H1 (cell line): ENCODE measurements around the gene PITPNM1. TPM values are rescaled to one million over a fixed set of nuclear protein-coding genes. Genes with fewer than 3 reads are reported as not detected.

Experiments
- CTCF ChIA-PET: fragments of 300-600 bp; sonication (Branson Sonifier 250); formaldehyde crosslinking; loops from one replicate; lab custom pipeline; 2021; ENCODE audit not compliant: partially characterized antibody; lab: Charles Lee
- POLR2A ChIA-PET: fragments of 300-600 bp; sonication (Branson Sonifier 250); formaldehyde crosslinking; loops from one replicate; lab custom pipeline; 2021; ENCODE audit warnings: inconsistent platforms; ENCODE audit not compliant: partially characterized antibody; lab: Charles Lee
- DNase-seq, 2 experiments: peaks; one replicate each; pipeline versions ENCODE4 v3.0.0 to v3.0.0-alpha.2; 2010 to 2022; ENCODE audit warnings: low spot score in 2 of 2, low read depth in 1 of 2, mixed read lengths in 1 of 2
- FAIRE-seq: peaks from 2 replicates; lab custom pipeline; 2011; peaks lifted over from hg19 to GRCh38; lab: Jason Lieb, UNC
- H2AFZ ChIP-seq: 2 replicates; pipeline ENCODE4 v1.8.1; 2012; ENCODE audit warnings: low read length, inconsistent platforms
- H2AK5ac ChIP-seq: 2 replicates; pipeline ENCODE4 v1.6.1; 2013; ENCODE audit warnings: low read depth, low read length
- H2BK120ac ChIP-seq: replicated peaks from 2 replicates; pipeline ENCODE3; 2013; ENCODE audit warnings: low read depth, low read length, inconsistent platforms
- H2BK12ac ChIP-seq: 2 replicates; pipeline ENCODE4 v1.6.1; 2013; ENCODE audit warnings: low read depth, low read length
- H2BK15ac ChIP-seq: 2 replicates; pipeline ENCODE4 v1.6.1; 2013; ENCODE audit warnings: low read length
- H2BK20ac ChIP-seq: 2 replicates; pipeline ENCODE4 v1.6.1; 2013; ENCODE audit warnings: low read length
- H2BK5ac ChIP-seq: 2 replicates; pipeline ENCODE4 v1.6.1; 2013; ENCODE audit warnings: low read depth, low read length
- H3K14ac ChIP-seq: 2 replicates; pipeline ENCODE4 v1.6.1; 2013; ENCODE audit warnings: inconsistent platforms; ENCODE audit not compliant: insufficient read length
- H3K18ac ChIP-seq: 2 replicates; pipeline ENCODE4 v1.6.1; 2013; ENCODE audit warnings: low read length; ENCODE audit errors: extremely low read depth
- H3K23ac ChIP-seq: 2 replicates; pipeline ENCODE4 v1.6.1; 2013; ENCODE audit warnings: inconsistent platforms; ENCODE audit not compliant: insufficient read length
- H3K23me2 ChIP-seq: 2 replicates; pipeline ENCODE4 v1.6.1; 2013; ENCODE audit warnings: low read depth, low read length
- H3K27ac ChIP-seq: 2 replicates; pipeline ENCODE4 v1.6.1; 2011; ENCODE audit warnings: low read depth, low read length, inconsistent platforms
- H3K27me3 ChIP-seq, 4 experiments: replicated peaks in 1 of 4; 1 replicate in 1 of 4; 2 replicates in 3 of 4; pipeline versions ENCODE4 v1.6.1 to v1.8.1; 2011 to 2013; ENCODE audit warnings: low read length in 3 of 4, mild to moderate bottlenecking in 3 of 4, inconsistent platforms in 2 of 4, mixed read lengths in 2 of 4, moderate library complexity in 1 of 4; ENCODE audit not compliant: control insufficient read depth in 3 of 4, insufficient read depth in 3 of 4; ENCODE audit errors: extremely low read depth in 1 of 4
- H3K36me3 ChIP-seq, 4 experiments: 2 replicates each; pipeline versions ENCODE4 v1.6.1 to v1.8.1; 2011 to 2013; ENCODE audit warnings: mild to moderate bottlenecking in 4 of 4, low read length in 3 of 4, moderate library complexity in 2 of 4, control low read depth in 1 of 4, inconsistent platforms in 1 of 4; ENCODE audit not compliant: insufficient read depth in 4 of 4, control insufficient read depth in 2 of 4
- H3K4ac ChIP-seq: replicated peaks from 2 replicates; pipeline ENCODE3; 2013; ENCODE audit warnings: low read length, low read depth, mixed read lengths, inconsistent platforms; ENCODE audit not compliant: insufficient read length
- H3K4me1 ChIP-seq, 4 experiments: replicated peaks in 1 of 4; 1 replicate in 1 of 4; 2 replicates in 3 of 4; pipeline versions ENCODE4 v1.6.1 to v1.8.1; 2011 to 2013; ENCODE audit warnings: low read length in 3 of 4, inconsistent platforms in 2 of 4, mixed read lengths in 1 of 4; ENCODE audit not compliant: insufficient read depth in 4 of 4, control insufficient read depth in 3 of 4
- H3K4me2 ChIP-seq, 2 experiments: 2 replicates each; pipeline versions ENCODE4 v1.6.1 to v1.8.1; 2011 to 2013; ENCODE audit warnings: low read depth in 2 of 2, low read length in 2 of 2, control low read depth in 1 of 2, inconsistent platforms in 1 of 2, mild to moderate bottlenecking in 1 of 2; ENCODE audit not compliant: insufficient read depth in 1 of 2
- H3K4me3 ChIP-seq, 4 experiments: fragments of 200-600, 300-600 bp in 1 of 4; sonication (generic), shearing (Covaris generic), sonication (Bioruptor Twin) in 1 of 4; 2 replicates each; pipeline versions ENCODE4 v1.5.1 to v1.8.1; 2011 to 2016; ENCODE audit warnings: low read length in 4 of 4, low read depth in 3 of 4, control low read depth in 2 of 4, inconsistent platforms in 2 of 4, mild to moderate bottlenecking in 2 of 4, mixed read lengths in 1 of 4, moderate library complexity in 1 of 4; ENCODE audit not compliant: insufficient read depth in 2 of 4; ENCODE audit errors: extremely low read depth in 1 of 4
- H3K56ac ChIP-seq: replicated peaks from 2 replicates; pipeline ENCODE3; 2013; ENCODE audit warnings: low read depth, mild to moderate bottlenecking, mixed read lengths, low read length, inconsistent platforms; ENCODE audit not compliant: insufficient read length
- H3K79me1 ChIP-seq: 2 replicates; pipeline ENCODE4 v1.6.1; 2013; ENCODE audit warnings: low read depth, low read length, control low read depth
- H3K79me2 ChIP-seq, 2 experiments: 2 replicates each; pipeline versions ENCODE4 v1.6.1 to v1.8.1; 2012 to 2013; ENCODE audit warnings: low read length in 2 of 2, mild to moderate bottlenecking in 2 of 2, inconsistent platforms in 1 of 2; ENCODE audit not compliant: insufficient read depth in 2 of 2, control insufficient read depth in 1 of 2
- H3K9ac ChIP-seq, 4 experiments: replicated peaks in 1 of 4; 1 replicate in 1 of 4; 2 replicates in 3 of 4; pipeline versions ENCODE4 v1.6.1 to v1.8.1; 2011 to 2013; ENCODE audit warnings: low read depth in 3 of 4, low read length in 3 of 4, control low read depth in 2 of 4, mild to moderate bottlenecking in 2 of 4, moderate library complexity in 2 of 4, inconsistent platforms in 1 of 4; ENCODE audit errors: extremely low read depth in 1 of 4
- H3K9me3 ChIP-seq, 2 experiments: 2 replicates each; pipeline versions ENCODE4 v1.6.1 to v1.8.1; 2012 to 2013; ENCODE audit warnings: mild to moderate bottlenecking in 2 of 2, moderate library complexity in 2 of 2, control low read depth in 1 of 2, inconsistent platforms in 1 of 2, low read depth in 1 of 2, low read length in 1 of 2, mixed read lengths in 1 of 2; ENCODE audit not compliant: insufficient read depth in 2 of 2
- H4K20me1 ChIP-seq, 2 experiments: replicated peaks in 1 of 2; 2 replicates each; pipeline versions ENCODE3 to v1.8.1; 2011 to 2013; ENCODE audit warnings: inconsistent platforms in 2 of 2, low read length in 2 of 2, mild to moderate bottlenecking in 1 of 2; ENCODE audit not compliant: insufficient read depth in 2 of 2, control insufficient read depth in 1 of 2
- H4K5ac ChIP-seq: 2 replicates; pipeline ENCODE4 v1.6.1; 2013; ENCODE audit warnings: low read length, low read depth, mixed read lengths, inconsistent platforms; ENCODE audit not compliant: insufficient read length
- H4K8ac ChIP-seq: 2 replicates; pipeline ENCODE4 v1.8.0; 2013; ENCODE audit warnings: mild to moderate bottlenecking, moderate library complexity, low read length, inconsistent platforms; ENCODE audit not compliant: insufficient read depth; ENCODE audit errors: extremely low read depth
- H4K91ac ChIP-seq: replicated peaks from 2 replicates; pipeline ENCODE3; 2013; ENCODE audit warnings: low read length, mixed read lengths, inconsistent platforms; ENCODE audit not compliant: insufficient read length
- CBX8 ChIP-seq: fragments of 300-800, 300-1000 bp; sonication (generic); IDR thresholded peaks from 2 replicates; pipeline ENCODE4 v1.7.1; 2016; ENCODE audit warnings: low read depth, low read length, borderline replicate concordance
- EGR1 ChIP-seq: IDR thresholded peaks from 2 replicates; pipeline ENCODE4 v1.6.1; 2011; ENCODE audit warnings: low read depth, low read length, borderline replicate concordance
- FOSL1 ChIP-seq: IDR thresholded peaks from 2 replicates; pipeline ENCODE4 v1.6.1; 2011; ENCODE audit warnings: mild to moderate bottlenecking, low read depth, low read length, moderate library complexity; ENCODE audit not compliant: insufficient read depth
- HDAC6 ChIP-seq: IDR thresholded peaks from one replicate; pipeline ENCODE4 v1.7.1; 2012; ENCODE audit warnings: low read depth, mild to moderate bottlenecking, inconsistent platforms, low read length, moderate library complexity
- JUND ChIP-seq: IDR thresholded peaks from 2 replicates; pipeline ENCODE4 v1.6.1; 2011; ENCODE audit warnings: mild to moderate bottlenecking, improper control_type of control experiment, low read length
- NRF1 ChIP-seq: IDR thresholded peaks from 2 replicates; pipeline ENCODE4 v1.6.1; 2011; ENCODE audit warnings: mild to moderate bottlenecking, low read depth, low read length, improper control_type of control experiment
- RFX5 ChIP-seq: IDR thresholded peaks from 2 replicates; pipeline ENCODE4 v1.6.1; 2011; ENCODE audit warnings: low read depth, low read length, improper control_type of control experiment, borderline replicate concordance
- TAF1 ChIP-seq: IDR thresholded peaks from 2 replicates; pipeline ENCODE4 v1.6.1; 2011; ENCODE audit warnings: mild to moderate bottlenecking, low read depth, low read length
- YY1 ChIP-seq: IDR thresholded peaks from 2 replicates; pipeline ENCODE4 v1.6.1; 2011; ENCODE audit warnings: low read depth, mild to moderate bottlenecking, low read length
- ZNF274 ChIP-seq: IDR thresholded peaks from 2 replicates; pipeline ENCODE4 v1.7.0; 2012; ENCODE audit warnings: low read length, borderline replicate concordance; ENCODE audit errors: extremely low read depth
- WGBS, 2 experiments: shearing (Covaris generic) in 1 of 2; methylation state at CpG; one replicate each; pipeline versions ENCODE4 v1.1.6 to v1.1.7; 2013 to 2015; ENCODE audit warnings: low lambda C conversion rate in 2 of 2, mixed read lengths in 2 of 2, inconsistent platforms in 1 of 2, low coverage in 1 of 2, missing lambda C conversion rate in 1 of 2; ENCODE audit not compliant: insufficient replicate concordance in 2 of 2, insufficient coverage in 1 of 2, insufficient read length in 1 of 2; ENCODE audit errors: extremely low coverage in 1 of 2, missing lambda C conversion rate in 1 of 2; 5-methylcytosine and 5-hydroxymethylcytosine counted together
- polyA plus RNA-seq, 7 experiments: library from polyadenylated mRNA; depleted of rRNA in 3 of 7; stranded (reverse) in 5 of 7; unstranded in 2 of 7; fragments of >200 nt in 5 of 7; fragments of 200-250 nt in 2 of 7; gene quantifications; 1 replicate in 5 of 7; 2 replicates in 1 of 7; 4 replicates in 1 of 7; pipeline versions ENCODE4 v1.2.1 to v1.2.3, GENCODE V29; 2011 to 2013; ENCODE audit warnings: missing spikeins in 2 of 7, mixed read lengths in 2 of 7
- total RNA-seq: library from RNA; stranded (reverse); fragmentation: NEBNext Ultra II Directional; extraction: Animal tissue kit (Norgen Biotek cat#: 25700); gene quantifications from 2 replicates; pipeline ENCODE4 v1.2.1, GENCODE V29; 2021
- TF ChIP-seq, protein P1 (sequence below): IDR thresholded peaks from 2 replicates; pipeline ENCODE4 v1.6.1; 2011; ENCODE audit warnings: low read length, improper control_type of control experiment

The PITPNM1 gene
- total and polyA plus RNA-seq, 2 of the 8 experiments (the other 6 are each of a cell fraction or from before 2014, with no cell fraction given), result 27.2 to 52.7 TPM

DNA sequence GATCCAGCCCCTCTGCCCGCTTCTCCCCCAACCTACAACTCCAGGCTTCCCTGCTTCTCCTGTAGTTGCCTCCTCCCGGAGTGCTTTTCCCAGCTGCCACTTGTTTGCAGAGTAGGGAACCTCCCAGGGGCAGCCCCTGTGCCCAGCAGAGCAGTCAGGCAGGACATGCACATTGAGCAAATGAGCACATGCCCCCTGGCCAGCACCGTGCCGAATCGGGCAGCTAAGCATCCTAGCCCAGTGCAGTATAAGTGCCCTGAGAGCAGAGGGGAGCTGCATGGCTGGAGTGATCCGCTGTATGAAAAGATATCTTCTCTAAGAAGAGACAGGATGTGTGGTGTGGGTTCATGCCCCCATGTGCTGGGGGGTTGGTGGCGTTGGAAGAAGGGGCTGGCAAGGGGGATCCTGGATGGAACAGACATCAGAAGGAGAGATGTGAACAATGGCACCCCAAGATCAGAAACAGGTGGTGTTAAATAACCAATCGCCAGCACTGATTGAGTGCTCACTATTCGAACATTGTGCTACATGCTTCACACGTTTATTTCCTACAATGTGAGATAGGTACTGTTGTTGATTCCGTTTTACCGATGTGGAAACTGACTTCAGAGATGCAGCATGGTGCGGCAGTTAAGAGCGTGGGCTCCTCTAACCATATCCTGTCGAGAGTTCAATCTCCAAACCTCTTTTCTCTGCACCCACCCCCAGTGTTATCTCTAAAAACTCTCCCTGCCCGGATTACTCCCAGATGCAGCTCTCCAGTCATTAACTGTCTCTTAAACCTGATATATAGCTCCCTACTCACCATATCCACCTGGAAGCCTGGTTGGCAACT is 21.1 kb downstream of the PITPNM1 start:
- peak overlapping the region in 2 of 4 experiments; percentile 23 to 60; a peak in 5 of 8 replicates for H3K4me3 ChIP-seq
- TF ChIP-seq YY1, result no peak
- no peak for TF ChIP-seq ZNF274
- no peak for TF ChIP-seq NRF1
- TF ChIP-seq FOSL1, result no peak
- no peak for TF ChIP-seq RFX5
- no peak for TF ChIP-seq EGR1
- TF ChIP-seq TAF1, result no peak
- TF ChIP-seq, protein P1, sequence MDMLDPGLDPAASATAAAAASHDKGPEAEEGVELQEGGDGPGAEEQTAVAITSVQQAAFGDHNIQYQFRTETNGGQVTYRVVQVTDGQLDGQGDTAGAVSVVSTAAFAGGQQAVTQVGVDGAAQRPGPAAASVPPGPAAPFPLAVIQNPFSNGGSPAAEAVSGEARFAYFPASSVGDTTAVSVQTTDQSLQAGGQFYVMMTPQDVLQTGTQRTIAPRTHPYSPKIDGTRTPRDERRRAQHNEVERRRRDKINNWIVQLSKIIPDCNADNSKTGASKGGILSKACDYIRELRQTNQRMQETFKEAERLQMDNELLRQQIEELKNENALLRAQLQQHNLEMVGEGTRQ, result no peak
- no peak for TF ChIP-seq JUND
- no peak for TF ChIP-seq CBX8
- TF ChIP-seq HDAC6, result no peak

More for the DNA sequence above, 21.1 kb downstream of the PITPNM1 start:
- H2BK15ac ChIP-seq, result no peak overlapping the region; the same call in 1 of the 2 replicates
- no peak for FAIRE-seq
- H2BK12ac ChIP-seq, result no peak overlapping the region
- H3K27ac ChIP-seq, result no peak overlapping the region
- H4K8ac ChIP-seq, result no peak overlapping the region
- peaks cover 0 to 10% (median 9%) of the 10 kb centered on the region in 4 experiments; a peak in 6 of 7 replicates for H3K27me3 ChIP-seq
- H2AFZ ChIP-seq, result no peak overlapping the region
- H3K4me1 ChIP-seq, result peaks cover 0 to 3% (median 3%) of the 10 kb centered on the region in 4 experiments; a peak in 3 of 7 replicates
- H3K18ac ChIP-seq, result no peak overlapping the region
- H3K79me1 ChIP-seq, result no peaks in the 10 kb centered on the region
- H2BK5ac ChIP-seq, result no peak overlapping the region
- 83% methylated on average over 16 of the region's 16 CpGs; no CpG with 5 or more reads in 1 of the 2 experiments for WGBS, 2 experiments
- no peak overlapping the region for H3K14ac ChIP-seq
- no peak overlapping the region for H4K5ac ChIP-seq
- no peak overlapping the region; the same call in 1 of the 2 replicates for H2AK5ac ChIP-seq
- H3K4ac ChIP-seq, result no peak overlapping the region
- peak overlapping the region; percentile 35 for H4K91ac ChIP-seq
- no peaks in the 10 kb centered on the region for H3K23me2 ChIP-seq
- no peak overlapping the region for H3K56ac ChIP-seq
- H2BK120ac ChIP-seq, result no peak overlapping the region
- DNase-seq, result no peak
- no peaks in the 10 kb centered on the region for H3K9me3 ChIP-seq
- H3K79me2 ChIP-seq, result no peaks in the 10 kb centered on the region
- H2BK20ac ChIP-seq, result no peak overlapping the region
- no peak overlapping the region for H3K9ac ChIP-seq
- peaks cover 0 to 5% of the 10 kb centered on the region in 2 experiments for H4K20me1 ChIP-seq
- POLR2A ChIA-PET, result interaction anchor here (0.7 to 2.1 kb wide), 4 partner anchors 11 to 88 kb away, joined by 3 to 7 read pairs (median 4); partner anchors contain the start of genes PPP1CA and TMEM134
- peak overlapping the region; percentile 54 to 70; a peak in 3 of 4 replicates for H3K4me2 ChIP-seq
- peaks cover 0 to 3% (median 0%) of the 10 kb centered on the region in 4 experiments; a peak in 1 of 8 replicates for H3K36me3 ChIP-seq
- H3K23ac ChIP-seq, result no peak overlapping the region
- CTCF ChIA-PET, result interaction anchor here (1.0 to 1.4 kb wide), 2 partner anchors 10 to 138 kb away, joined by 3 read pairs; no protein-coding TSS in a partner anchor
